T1000 (cell line): ENCODE results near the gene LHFPL6.
"Not testable (repeated sequence)": the region's sequence is repeated elsewhere in the genome, so short reads cannot be mapped to it uniquely, and the experiment has no call there.

Source experiments
- DNase-seq: peaks from one replicate; lab custom pipeline; 2025; ENCODE audit warnings: mixed read lengths; lab: John Stamatoyannopoulos, UW

Gene LHFPL6

GRCh38 chr13:39341251-39341650 is 261.7 kb downstream of the LHFPL6 start:
- no peak for DNase-seq

- DNase-seq, result not testable (repeated sequence)
Observed at GRCh38 chr13:39338114-39338513, 264.9 kb downstream of the LHFPL6 start.

GRCh38 chr13:39336937-39337336 is 266.1 kb downstream of the LHFPL6 start:
- no peak for DNase-seq

GRCh38 chr13:39336207-39336606 is 266.8 kb downstream of the LHFPL6 start:
- DNase-seq, result no peak

GRCh38 chr13:39335721-39336120 is 267.3 kb downstream of the LHFPL6 start:
- DNase-seq, result no peak

GRCh38 chr13:39330504-39330903 is 272.5 kb downstream of the LHFPL6 start:
- DNase-seq, result no peak

GRCh38 chr13:39329182-39329639 is 273.8 kb downstream of the LHFPL6 start:
- DNase-seq, result no peak

GRCh38 chr13:39327172-39327479 is 275.9 kb downstream of the LHFPL6 start:
- DNase-seq, result no peak

- no peak for DNase-seq
Observed at GRCh38 chr13:39326469-39327171, 276.4 kb downstream of the LHFPL6 start.

- no peak for DNase-seq
Observed at GRCh38 chr13:39324806-39325311, 278.1 kb downstream of the LHFPL6 start.

GRCh38 chr13:39322836-39323585 is 280.0 kb downstream of the LHFPL6 start:
- no peak for DNase-seq

- no peak for DNase-seq
Observed at GRCh38 chr13:39321574-39321973, 281.4 kb downstream of the LHFPL6 start.

GRCh38 chr13:39318161-39318560 is 284.8 kb downstream of the LHFPL6 start:
- DNase-seq, result no peak

GRCh38 chr13:39317291-39317690 is 285.7 kb downstream of the LHFPL6 start:
- no peak for DNase-seq

GRCh38 chr13:39315796-39316195 is 287.2 kb downstream of the LHFPL6 start:
- no peak for DNase-seq

GRCh38 chr13:39313721-39314120 is 289.3 kb downstream of the LHFPL6 start:
- DNase-seq, result no peak

GRCh38 chr13:39312596-39312995 is 290.4 kb downstream of the LHFPL6 start:
- DNase-seq, result no peak

- no peak for DNase-seq
Observed at GRCh38 chr13:39311619-39312018, 291.4 kb downstream of the LHFPL6 start.

GRCh38 chr13:39310961-39311360 is 292.0 kb downstream of the LHFPL6 start:
- no peak for DNase-seq

GRCh38 chr13:39306639-39307589 is 296.1 kb downstream of the LHFPL6 start:
- no peak for DNase-seq

GRCh38 chr13:39302820-39303219 is 300.2 kb downstream of the LHFPL6 start:
- DNase-seq, result no peak

GRCh38 chr13:39298951-39299350 is 304.0 kb downstream of the LHFPL6 start:
- DNase-seq, result no peak
